ENCODE data around the gene ENAM.

DNA sequence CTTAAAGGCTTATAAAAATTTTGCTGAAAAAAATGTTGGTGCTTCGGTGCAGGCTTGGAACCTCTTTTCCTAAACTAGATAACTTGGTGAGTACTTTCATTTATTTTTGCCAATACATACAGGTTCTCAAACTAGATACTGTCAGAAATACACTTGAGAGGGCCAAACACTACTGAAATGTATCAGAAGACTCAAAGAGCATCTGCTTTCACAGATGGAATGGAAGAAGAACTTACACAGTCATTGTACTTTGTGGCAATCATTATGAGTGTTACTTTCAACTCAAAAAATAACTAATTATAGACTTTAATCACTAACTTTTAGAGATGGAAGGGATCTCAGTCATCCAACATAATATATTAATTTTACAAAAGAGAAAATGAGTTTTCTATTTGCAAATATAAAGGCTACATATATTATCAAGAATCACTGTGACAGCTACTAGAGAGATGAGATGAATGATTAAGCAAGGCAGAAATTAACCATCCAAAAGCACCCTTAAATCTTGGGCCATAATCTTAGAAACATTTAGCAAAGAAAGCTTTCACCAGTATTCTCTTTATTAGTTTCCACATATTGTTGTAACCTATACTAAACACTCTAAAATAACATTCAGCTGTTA, 1.0 kb downstream of the ENAM start:
- no peak for TF ChIP-seq POLR2A (IDR thresholded peaks at IDR 0.05; ENCODE audit: low read depth, low read length)
- TF ChIP-seq POLR2AphosphoS5 (IDR thresholded peaks at IDR 0.05; ENCODE audit: low read depth, low read length) = no peak
